Measurements from ENCODE around the gene RPF1. TPM values are rescaled to one million over a fixed set of nuclear protein-coding genes. Genes with fewer than 3 reads are reported as not detected.

RPF1 gene
- total and polyA plus RNA-seq, 2 of the 4 experiments (the other 2 are of a cell fraction) = 28.4 to 30.3 TPM

Other genes with a start within 250 kb of the RPF1 start
- 0.36 and 0.56 TPM in 2 replicates for gene SAMD13, start 177.6 kb upstream of the RPF1 start, total RNA-seq (2012; rRNA removed)
- 0.27 and 0.34 TPM in 2 replicates for gene SAMD13, start 177.6 kb upstream of the RPF1 start, polyA plus RNA-seq (2012; rRNA removed)
- not detected in 2 replicates for gene DNASE2B, start 80.8 kb upstream of the RPF1 start, total RNA-seq (2012; rRNA removed)
- gene DNASE2B, start 80.8 kb upstream of the RPF1 start, polyA plus RNA-seq (2012; rRNA removed) = not detected in 2 replicates
- under 0.01 and 0.56 TPM in 2 replicates for gene SPATA1, start 27.1 kb downstream of the RPF1 start, total RNA-seq (2012; rRNA removed)
- gene SPATA1, start 27.1 kb downstream of the RPF1 start, polyA plus RNA-seq (2012; rRNA removed) = 0.56 TPM in 1 of 2 replicates, not detected in the other
- gene GNG5, start 27.3 kb downstream of the RPF1 start, total RNA-seq (2012; rRNA removed) = 30.8 and 36.4 TPM in 2 replicates
- 128 and 162 TPM in 2 replicates for gene GNG5, start 27.3 kb downstream of the RPF1 start, polyA plus RNA-seq (2012; rRNA removed)
- gene CTBS, start 95.2 kb downstream of the RPF1 start, total RNA-seq (2012; rRNA removed) = 5.9 and 8.1 TPM in 2 replicates
- 9.8 and 12.4 TPM in 2 replicates for gene CTBS, start 95.2 kb downstream of the RPF1 start, polyA plus RNA-seq (2012; rRNA removed)
- 13.4 and 22.8 TPM in 2 replicates for gene SSX2IP, start 211.2 kb downstream of the RPF1 start, total RNA-seq (2012; rRNA removed)
- gene SSX2IP, start 211.2 kb downstream of the RPF1 start, polyA plus RNA-seq (2012; rRNA removed) = 4.6 and 7.7 TPM in 2 replicates

Measured in IMR-90 (cell line).